ENCODE data around the gene NDUFA11.

GRCh38 chr19:5893907-5894703, 9.5 kb downstream of the NDUFA11 start:
- TF ChIP-seq, protein P1, sequence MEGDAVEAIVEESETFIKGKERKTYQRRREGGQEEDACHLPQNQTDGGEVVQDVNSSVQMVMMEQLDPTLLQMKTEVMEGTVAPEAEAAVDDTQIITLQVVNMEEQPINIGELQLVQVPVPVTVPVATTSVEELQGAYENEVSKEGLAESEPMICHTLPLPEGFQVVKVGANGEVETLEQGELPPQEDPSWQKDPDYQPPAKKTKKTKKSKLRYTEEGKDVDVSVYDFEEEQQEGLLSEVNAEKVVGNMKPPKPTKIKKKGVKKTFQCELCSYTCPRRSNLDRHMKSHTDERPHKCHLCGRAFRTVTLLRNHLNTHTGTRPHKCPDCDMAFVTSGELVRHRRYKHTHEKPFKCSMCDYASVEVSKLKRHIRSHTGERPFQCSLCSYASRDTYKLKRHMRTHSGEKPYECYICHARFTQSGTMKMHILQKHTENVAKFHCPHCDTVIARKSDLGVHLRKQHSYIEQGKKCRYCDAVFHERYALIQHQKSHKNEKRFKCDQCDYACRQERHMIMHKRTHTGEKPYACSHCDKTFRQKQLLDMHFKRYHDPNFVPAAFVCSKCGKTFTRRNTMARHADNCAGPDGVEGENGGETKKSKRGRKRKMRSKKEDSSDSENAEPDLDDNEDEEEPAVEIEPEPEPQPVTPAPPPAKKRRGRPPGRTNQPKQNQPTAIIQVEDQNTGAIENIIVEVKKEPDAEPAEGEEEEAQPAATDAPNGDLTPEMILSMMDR (IDR thresholded peaks at IDR 0.05; ENCODE audit: insufficient read depth, low read length, poor library complexity, severe bottlenecking) = no peak
- no peak for TF ChIP-seq EZH2phosphoT487 (conservative IDR thresholded peaks at IDR 0.05; ENCODE audit: low read length)

Measured in SU-DHL-6 (cell line).